ENCODE results near the gene WEE1.
"Not testable (repeated sequence)": the region's sequence is repeated elsewhere in the genome, so short reads cannot be mapped to it uniquely, and the experiment has no call there.

WEE1 gene

GRCh38 chr11:9580894-9581293 is 7.4 kb downstream of the WEE1 start:
- in situ Hi-C loops (cut with MboI; ENCODE audit: low pct_unique_long_range_greater_than_20kb, low sequenced_read_pairs): no loop called here
- DNase-seq: no peak

GRCh38 chr11:9581556-9582161 is 8.2 kb downstream of the WEE1 start:
- DNase-seq: no peak
- in situ Hi-C loops (cut with MboI; ENCODE audit: low pct_unique_long_range_greater_than_20kb, low sequenced_read_pairs): no loop called here

- in situ Hi-C loops (cut with MboI; ENCODE audit: low pct_unique_long_range_greater_than_20kb, low sequenced_read_pairs): no loop called here
- no peak for DNase-seq
Measured at GRCh38 chr11:9590717-9591116, 17.2 kb downstream of the WEE1 start.

DNA sequence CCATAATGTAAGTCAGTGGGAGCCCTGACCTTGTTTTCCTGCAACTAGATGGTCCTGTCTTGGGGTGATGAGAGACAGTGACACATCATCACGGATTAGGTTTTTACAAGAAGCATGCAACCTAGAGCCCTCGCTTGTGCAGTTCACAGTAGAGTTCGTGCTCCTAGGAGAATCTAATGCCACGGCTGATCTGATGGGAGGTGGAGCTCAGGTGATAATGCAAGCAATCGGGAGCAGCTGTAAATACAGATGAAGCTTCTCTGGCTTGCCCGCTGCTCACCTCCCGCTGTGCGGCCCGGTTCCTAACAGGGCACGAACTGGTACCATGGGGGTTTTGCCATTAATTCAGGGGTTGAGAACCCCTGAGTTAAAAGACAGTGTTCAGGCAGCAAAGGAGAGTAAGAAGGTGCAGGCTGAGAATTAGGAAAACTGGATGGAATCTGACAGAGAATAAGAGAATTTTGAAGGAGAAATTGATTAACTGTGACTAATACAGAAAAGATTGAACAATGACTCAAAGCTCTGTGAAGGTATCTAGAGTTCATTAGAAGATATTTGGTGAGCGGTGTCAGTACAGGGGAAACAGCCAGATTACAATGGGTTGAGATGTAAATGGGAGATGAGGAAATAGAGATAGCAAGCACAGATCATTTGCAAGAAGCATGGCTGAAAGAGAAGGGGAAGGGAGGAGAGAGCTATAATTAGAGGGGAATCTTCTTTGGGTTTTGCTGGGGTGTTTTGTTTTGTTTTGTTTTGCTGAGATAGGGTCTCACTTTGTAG is 21.0 kb downstream of the WEE1 start:
- no peak for DNase-seq
- in situ Hi-C loops (cut with MboI; ENCODE audit: low pct_unique_long_range_greater_than_20kb, low sequenced_read_pairs): no loop called here

DNA sequence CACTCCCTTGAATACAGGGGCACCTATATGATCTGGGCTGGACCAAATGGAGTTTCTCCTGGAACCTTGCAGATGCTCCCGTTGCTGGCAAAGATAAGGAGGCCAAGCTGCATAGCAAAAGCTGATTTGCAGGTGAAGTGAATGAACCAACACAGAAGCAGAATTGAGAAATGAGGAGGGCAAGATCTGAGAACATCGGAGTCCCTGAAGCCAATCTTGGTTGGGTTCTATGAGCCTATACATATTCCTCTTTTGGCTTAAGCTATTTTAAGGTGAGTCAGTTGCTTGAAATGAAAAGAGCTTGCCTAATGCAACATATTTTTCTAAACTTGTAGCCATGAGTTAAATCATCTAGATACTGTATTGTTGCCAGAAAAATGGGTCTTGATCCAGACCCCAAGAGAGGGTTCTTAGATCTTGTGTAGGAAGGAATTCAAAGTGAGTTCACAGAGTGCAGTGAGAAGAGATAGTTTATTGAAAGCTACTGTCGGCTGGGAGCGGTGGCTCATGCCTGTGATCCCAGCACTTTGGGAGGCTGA is 23.5 kb downstream of the WEE1 start:
- in situ Hi-C loops (cut with MboI; ENCODE audit: low pct_unique_long_range_greater_than_20kb, low sequenced_read_pairs): no loop called here
- DNase-seq: no peak

- in situ Hi-C loops (cut with MboI; ENCODE audit: low pct_unique_long_range_greater_than_20kb, low sequenced_read_pairs): no loop called here
- DNase-seq: no peak
Measured at GRCh38 chr11:9600166-9600565, 26.7 kb downstream of the WEE1 start.

DNA sequence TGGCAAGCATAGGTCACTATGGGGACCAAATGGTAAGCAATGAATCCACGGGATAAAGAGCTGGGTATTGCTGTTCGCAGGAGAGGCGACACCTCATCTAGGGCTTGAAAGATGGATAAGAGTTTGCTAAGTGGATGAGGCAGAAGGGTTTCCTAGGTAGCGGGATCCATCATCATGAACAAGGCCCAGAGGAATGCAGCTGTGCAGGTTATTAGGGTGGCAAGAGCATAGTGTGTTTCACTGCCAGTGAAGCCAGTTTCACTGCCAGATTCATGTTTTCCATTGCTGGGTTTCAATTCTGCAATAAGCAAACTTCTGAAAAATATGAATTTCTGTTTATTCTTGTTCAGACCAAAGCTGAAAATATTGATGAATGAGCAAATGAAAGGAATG is 27.2 kb downstream of the WEE1 start:
- no peak for DNase-seq
- in situ Hi-C loops (cut with MboI; ENCODE audit: low pct_unique_long_range_greater_than_20kb, low sequenced_read_pairs): no loop called here

- peak; percentile 94 for DNase-seq
- in situ Hi-C loops (cut with MboI; ENCODE audit: low pct_unique_long_range_greater_than_20kb, low sequenced_read_pairs): no loop called here
Measured at GRCh38 chr11:9601037-9601875, 27.8 kb downstream of the WEE1 start.

DNA sequence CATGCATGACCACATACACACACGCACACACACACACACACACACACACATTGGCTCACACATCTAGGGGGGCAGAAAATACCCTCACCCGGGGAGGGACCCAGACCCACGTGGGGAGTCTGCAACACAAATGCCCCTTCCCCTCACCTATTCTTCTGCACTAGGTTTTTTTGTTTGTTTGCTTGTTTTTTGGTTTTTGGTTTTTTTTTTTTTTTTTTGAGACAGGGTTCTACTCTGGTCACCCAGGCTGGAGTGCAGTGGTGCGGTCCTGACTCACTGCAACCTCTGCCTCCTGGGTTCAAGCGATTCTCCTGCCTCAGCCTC is 28.4 kb downstream of the WEE1 start:
- in situ Hi-C loops (cut with MboI; ENCODE audit: low pct_unique_long_range_greater_than_20kb, low sequenced_read_pairs): no loop called here
- no peak for DNase-seq

DNA sequence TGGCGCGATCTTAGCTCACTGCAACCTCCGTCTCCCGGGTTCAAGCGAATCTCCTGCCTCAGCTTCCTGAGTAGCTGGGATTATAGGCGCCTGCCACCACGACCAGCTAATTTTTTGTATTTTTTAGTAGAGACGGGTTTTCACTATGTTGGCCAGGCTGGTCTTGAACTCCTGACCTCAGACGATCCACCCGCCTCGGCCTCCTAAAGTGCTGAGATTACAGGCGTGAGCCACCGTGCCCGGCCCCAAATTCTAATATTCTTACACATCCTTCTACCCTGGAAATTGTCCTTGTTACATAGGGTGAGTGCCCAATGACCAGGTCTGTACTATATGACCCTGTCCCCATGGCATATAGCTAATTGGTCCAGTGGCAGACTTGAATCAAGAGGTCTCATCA is 29.7 kb downstream of the WEE1 start:
- in situ Hi-C loops (cut with MboI; ENCODE audit: low pct_unique_long_range_greater_than_20kb, low sequenced_read_pairs); DNase-seq: not testable (repeated sequence)

GRCh38 chr11:9604134-9604533 is 30.7 kb downstream of the WEE1 start:
- DNase-seq: no peak
- in situ Hi-C loops (cut with MboI; ENCODE audit: low pct_unique_long_range_greater_than_20kb, low sequenced_read_pairs): no loop called here

- in situ Hi-C loops (cut with MboI; ENCODE audit: low pct_unique_long_range_greater_than_20kb, low sequenced_read_pairs): no loop called here
- no peak for DNase-seq
Measured at GRCh38 chr11:9605742-9606141, 32.3 kb downstream of the WEE1 start.

GRCh38 chr11:9606809-9607510 is 33.5 kb downstream of the WEE1 start:
- in situ Hi-C loops (cut with MboI; ENCODE audit: low pct_unique_long_range_greater_than_20kb, low sequenced_read_pairs): no loop called here

GRCh38 chr11:9607511-9607899 is 34.0 kb downstream of the WEE1 start:
- in situ Hi-C loops (cut with MboI; ENCODE audit: low pct_unique_long_range_greater_than_20kb, low sequenced_read_pairs): no loop called here
- DNase-seq: no peak

More at GRCh38 chr11:9606809-9607510, 33.5 kb downstream of the WEE1 start:
- DNase-seq: no peak

GRCh38 chr11:9609002-9609759 is 35.7 kb downstream of the WEE1 start:
- no peak for DNase-seq
- in situ Hi-C loops (cut with MboI; ENCODE audit: low pct_unique_long_range_greater_than_20kb, low sequenced_read_pairs): no loop called here

GRCh38 chr11:9609841-9610240 is 36.4 kb downstream of the WEE1 start:
- in situ Hi-C loops (cut with MboI; ENCODE audit: low pct_unique_long_range_greater_than_20kb, low sequenced_read_pairs): loop anchor here (10.0 kb wide), 1 partner anchor 135 kb away; no protein-coding TSS in a partner anchor
- no peak for DNase-seq

GRCh38 chr11:9613118-9613829 is 39.8 kb downstream of the WEE1 start:
- in situ Hi-C loops (cut with MboI; ENCODE audit: low pct_unique_long_range_greater_than_20kb, low sequenced_read_pairs): loop anchor here (10.0 kb wide), 1 partner anchor 132 kb away; no protein-coding TSS in a partner anchor
- peak; percentile 92 for DNase-seq
